H1 (cell line): ENCODE data around the gene OSBP2. TPM values are rescaled to one million over a fixed set of nuclear protein-coding genes. Genes with fewer than 3 reads are reported as not detected.

Experiments used
- CTCF ChIA-PET: fragments of 300-600 bp; sonication (Branson Sonifier 250); formaldehyde crosslinking; loops from one replicate; lab custom pipeline; 2021; ENCODE audit not compliant: partially characterized antibody; lab: Charles Lee
- POLR2A ChIA-PET: fragments of 300-600 bp; sonication (Branson Sonifier 250); formaldehyde crosslinking; loops from one replicate; lab custom pipeline; 2021; ENCODE audit warnings: inconsistent platforms; ENCODE audit not compliant: partially characterized antibody; lab: Charles Lee
- DNase-seq, 2 experiments: peaks; one replicate each; pipeline versions ENCODE4 v3.0.0 to v3.0.0-alpha.2; 2010 to 2022; ENCODE audit warnings: low spot score in 2 of 2, low read depth in 1 of 2, mixed read lengths in 1 of 2
- FAIRE-seq: peaks from 2 replicates; lab custom pipeline; 2011; peaks lifted over from hg19 to GRCh38; lab: Jason Lieb, UNC
- H2AFZ ChIP-seq: 2 replicates; pipeline ENCODE4 v1.8.1; 2012; ENCODE audit warnings: low read length, inconsistent platforms
- H2AK5ac ChIP-seq: 2 replicates; pipeline ENCODE4 v1.6.1; 2013; ENCODE audit warnings: low read depth, low read length
- H2BK120ac ChIP-seq: replicated peaks from 2 replicates; pipeline ENCODE3; 2013; ENCODE audit warnings: low read depth, low read length, inconsistent platforms
- H2BK12ac ChIP-seq: 2 replicates; pipeline ENCODE4 v1.6.1; 2013; ENCODE audit warnings: low read depth, low read length
- H2BK15ac ChIP-seq: 2 replicates; pipeline ENCODE4 v1.6.1; 2013; ENCODE audit warnings: low read length
- H2BK20ac ChIP-seq: 2 replicates; pipeline ENCODE4 v1.6.1; 2013; ENCODE audit warnings: low read length
- H2BK5ac ChIP-seq: 2 replicates; pipeline ENCODE4 v1.6.1; 2013; ENCODE audit warnings: low read depth, low read length
- H3K14ac ChIP-seq: 2 replicates; pipeline ENCODE4 v1.6.1; 2013; ENCODE audit warnings: inconsistent platforms; ENCODE audit not compliant: insufficient read length
- H3K18ac ChIP-seq: 2 replicates; pipeline ENCODE4 v1.6.1; 2013; ENCODE audit warnings: low read length; ENCODE audit errors: extremely low read depth
- H3K23ac ChIP-seq: 2 replicates; pipeline ENCODE4 v1.6.1; 2013; ENCODE audit warnings: inconsistent platforms; ENCODE audit not compliant: insufficient read length
- H3K23me2 ChIP-seq: 2 replicates; pipeline ENCODE4 v1.6.1; 2013; ENCODE audit warnings: low read depth, low read length
- H3K27ac ChIP-seq: 2 replicates; pipeline ENCODE4 v1.6.1; 2011; ENCODE audit warnings: low read depth, low read length, inconsistent platforms
- H3K27me3 ChIP-seq, 4 experiments: replicated peaks in 1 of 4; 1 replicate in 1 of 4; 2 replicates in 3 of 4; pipeline versions ENCODE4 v1.6.1 to v1.8.1; 2011 to 2013; ENCODE audit warnings: low read length in 3 of 4, mild to moderate bottlenecking in 3 of 4, inconsistent platforms in 2 of 4, mixed read lengths in 2 of 4, moderate library complexity in 1 of 4; ENCODE audit not compliant: control insufficient read depth in 3 of 4, insufficient read depth in 3 of 4; ENCODE audit errors: extremely low read depth in 1 of 4
- H3K36me3 ChIP-seq, 4 experiments: 2 replicates each; pipeline versions ENCODE4 v1.6.1 to v1.8.1; 2011 to 2013; ENCODE audit warnings: mild to moderate bottlenecking in 4 of 4, low read length in 3 of 4, moderate library complexity in 2 of 4, control low read depth in 1 of 4, inconsistent platforms in 1 of 4; ENCODE audit not compliant: insufficient read depth in 4 of 4, control insufficient read depth in 2 of 4
- H3K4ac ChIP-seq: replicated peaks from 2 replicates; pipeline ENCODE3; 2013; ENCODE audit warnings: low read length, low read depth, mixed read lengths, inconsistent platforms; ENCODE audit not compliant: insufficient read length
- H3K4me1 ChIP-seq, 4 experiments: replicated peaks in 1 of 4; 1 replicate in 1 of 4; 2 replicates in 3 of 4; pipeline versions ENCODE4 v1.6.1 to v1.8.1; 2011 to 2013; ENCODE audit warnings: low read length in 3 of 4, inconsistent platforms in 2 of 4, mixed read lengths in 1 of 4; ENCODE audit not compliant: insufficient read depth in 4 of 4, control insufficient read depth in 3 of 4
- H3K4me2 ChIP-seq, 2 experiments: 2 replicates each; pipeline versions ENCODE4 v1.6.1 to v1.8.1; 2011 to 2013; ENCODE audit warnings: low read depth in 2 of 2, low read length in 2 of 2, control low read depth in 1 of 2, inconsistent platforms in 1 of 2, mild to moderate bottlenecking in 1 of 2; ENCODE audit not compliant: insufficient read depth in 1 of 2
- H3K4me3 ChIP-seq, 4 experiments: fragments of 200-600, 300-600 bp in 1 of 4; sonication (generic), shearing (Covaris generic), sonication (Bioruptor Twin) in 1 of 4; 2 replicates each; pipeline versions ENCODE4 v1.5.1 to v1.8.1; 2011 to 2016; ENCODE audit warnings: low read length in 4 of 4, low read depth in 3 of 4, control low read depth in 2 of 4, inconsistent platforms in 2 of 4, mild to moderate bottlenecking in 2 of 4, mixed read lengths in 1 of 4, moderate library complexity in 1 of 4; ENCODE audit not compliant: insufficient read depth in 2 of 4; ENCODE audit errors: extremely low read depth in 1 of 4
- H3K56ac ChIP-seq: replicated peaks from 2 replicates; pipeline ENCODE3; 2013; ENCODE audit warnings: low read depth, mild to moderate bottlenecking, mixed read lengths, low read length, inconsistent platforms; ENCODE audit not compliant: insufficient read length
- H3K79me1 ChIP-seq: 2 replicates; pipeline ENCODE4 v1.6.1; 2013; ENCODE audit warnings: low read depth, low read length, control low read depth
- H3K79me2 ChIP-seq, 2 experiments: 2 replicates each; pipeline versions ENCODE4 v1.6.1 to v1.8.1; 2012 to 2013; ENCODE audit warnings: low read length in 2 of 2, mild to moderate bottlenecking in 2 of 2, inconsistent platforms in 1 of 2; ENCODE audit not compliant: insufficient read depth in 2 of 2, control insufficient read depth in 1 of 2
- H3K9ac ChIP-seq, 4 experiments: replicated peaks in 1 of 4; 1 replicate in 1 of 4; 2 replicates in 3 of 4; pipeline versions ENCODE4 v1.6.1 to v1.8.1; 2011 to 2013; ENCODE audit warnings: low read depth in 3 of 4, low read length in 3 of 4, control low read depth in 2 of 4, mild to moderate bottlenecking in 2 of 4, moderate library complexity in 2 of 4, inconsistent platforms in 1 of 4; ENCODE audit errors: extremely low read depth in 1 of 4
- H3K9me3 ChIP-seq, 2 experiments: 2 replicates each; pipeline versions ENCODE4 v1.6.1 to v1.8.1; 2012 to 2013; ENCODE audit warnings: mild to moderate bottlenecking in 2 of 2, moderate library complexity in 2 of 2, control low read depth in 1 of 2, inconsistent platforms in 1 of 2, low read depth in 1 of 2, low read length in 1 of 2, mixed read lengths in 1 of 2; ENCODE audit not compliant: insufficient read depth in 2 of 2
- H4K20me1 ChIP-seq, 2 experiments: replicated peaks in 1 of 2; 2 replicates each; pipeline versions ENCODE3 to v1.8.1; 2011 to 2013; ENCODE audit warnings: inconsistent platforms in 2 of 2, low read length in 2 of 2, mild to moderate bottlenecking in 1 of 2; ENCODE audit not compliant: insufficient read depth in 2 of 2, control insufficient read depth in 1 of 2
- H4K5ac ChIP-seq: 2 replicates; pipeline ENCODE4 v1.6.1; 2013; ENCODE audit warnings: low read length, low read depth, mixed read lengths, inconsistent platforms; ENCODE audit not compliant: insufficient read length
- H4K8ac ChIP-seq: 2 replicates; pipeline ENCODE4 v1.8.0; 2013; ENCODE audit warnings: mild to moderate bottlenecking, moderate library complexity, low read length, inconsistent platforms; ENCODE audit not compliant: insufficient read depth; ENCODE audit errors: extremely low read depth
- H4K91ac ChIP-seq: replicated peaks from 2 replicates; pipeline ENCODE3; 2013; ENCODE audit warnings: low read length, mixed read lengths, inconsistent platforms; ENCODE audit not compliant: insufficient read length
- GABPA ChIP-seq: IDR thresholded peaks from 2 replicates; pipeline ENCODE4 v1.6.1; 2011; ENCODE audit warnings: mild to moderate bottlenecking, low read length, moderate library complexity, borderline replicate concordance; ENCODE audit not compliant: insufficient read depth
- NANOG ChIP-seq: IDR thresholded peaks from 2 replicates; pipeline ENCODE4 v1.6.1; 2011; ENCODE audit warnings: low read length, low read depth, mild to moderate bottlenecking, inconsistent platforms; ENCODE audit not compliant: insufficient read depth, poor library complexity, severe bottlenecking
- SIX5 ChIP-seq: IDR thresholded peaks from 2 replicates; pipeline ENCODE4 v1.6.1; 2011; ENCODE audit warnings: mild to moderate bottlenecking, low read depth, low read length
- WGBS, 2 experiments: shearing (Covaris generic) in 1 of 2; methylation state at CpG; one replicate each; pipeline versions ENCODE4 v1.1.6 to v1.1.7; 2013 to 2015; ENCODE audit warnings: low lambda C conversion rate in 2 of 2, mixed read lengths in 2 of 2, inconsistent platforms in 1 of 2, low coverage in 1 of 2, missing lambda C conversion rate in 1 of 2; ENCODE audit not compliant: insufficient replicate concordance in 2 of 2, insufficient coverage in 1 of 2, insufficient read length in 1 of 2; ENCODE audit errors: extremely low coverage in 1 of 2, missing lambda C conversion rate in 1 of 2; 5-methylcytosine and 5-hydroxymethylcytosine counted together
- polyA plus RNA-seq, 7 experiments: library from polyadenylated mRNA; depleted of rRNA in 3 of 7; stranded (reverse) in 5 of 7; unstranded in 2 of 7; fragments of >200 nt in 5 of 7; fragments of 200-250 nt in 2 of 7; gene quantifications; 1 replicate in 5 of 7; 2 replicates in 1 of 7; 4 replicates in 1 of 7; pipeline versions ENCODE4 v1.2.1 to v1.2.3, GENCODE V29; 2011 to 2013; ENCODE audit warnings: missing spikeins in 2 of 7, mixed read lengths in 2 of 7
- total RNA-seq: library from RNA; stranded (reverse); fragmentation: NEBNext Ultra II Directional; extraction: Animal tissue kit (Norgen Biotek cat#: 25700); gene quantifications from 2 replicates; pipeline ENCODE4 v1.2.1, GENCODE V29; 2021

The OSBP2 gene
- total and polyA plus RNA-seq, 2 of the 8 experiments (the other 6 are each of a cell fraction or from before 2014, with no cell fraction given), result 3.4 to 3.7 TPM

GRCh38 chr22:30837531-30837930 lies 142.9 kb downstream of the OSBP2 start:
- POLR2A ChIA-PET, result no interaction called here
- TF ChIP-seq GABPA (no peak), NANOG (no peak), SIX5 (no peak)
- peaks cover 0 to 2% of the 10 kb centered on the region in 2 experiments for H4K20me1 ChIP-seq

More at GRCh38 chr22:30837531-30837930, 142.9 kb downstream of the OSBP2 start:
- no peak for FAIRE-seq
- Histone ChIP-seq H4K91ac (no peak overlapping the region), H3K79me1 (no peaks in the 10 kb centered on the region), H3K36me3 (no peaks in the 10 kb centered on the region), H4K8ac (no peak overlapping the region), H3K23ac (no peak overlapping the region), H2BK12ac (no peak overlapping the region), H3K4ac (no peak overlapping the region), H3K9ac (no peak overlapping the region), H2BK15ac (no peak overlapping the region), H2BK5ac (no peak overlapping the region), H3K27me3 (no peaks in the 10 kb centered on the region), H3K9me3 (peaks cover 0 to 6% of the 10 kb centered on the region in 2 experiments; a peak in 1 of 4 replicates), H3K4me2 (no peak overlapping the region), H2BK120ac (no peak overlapping the region), H3K79me2 (no peaks in the 10 kb centered on the region), H2BK20ac (no peak overlapping the region), H2AK5ac (no peak overlapping the region), H3K18ac (no peak overlapping the region), H3K27ac (no peak overlapping the region), H3K4me1 (peaks cover 0 to 3% (median 1%) of the 10 kb centered on the region in 4 experiments; a peak in 2 of 7 replicates), H3K23me2 (no peaks in the 10 kb centered on the region), H3K14ac (no peak overlapping the region), H2AFZ (no peak overlapping the region), H4K5ac (no peak overlapping the region), H3K56ac (no peak overlapping the region), H3K4me3 (no peak overlapping the region)
- WGBS, 2 experiments, result 71% methylated on average over 6 of the region's 6 CpGs; no CpG with 5 or more reads in 1 of the 2 experiments
- CTCF ChIA-PET, result interaction anchor here (0.9 kb wide), 1 partner anchor 53 kb away, joined by 5 read pairs; no protein-coding TSS in a partner anchor
- DNase-seq, result no peak
